Measurements from ENCODE around the gene ZNF425. TPM values are rescaled to one million over a fixed set of nuclear protein-coding genes. Genes with fewer than 3 reads are reported as not detected.

ZNF425 gene
- total RNA-seq, 4 donors from 2014 or later: 3.3 to 12.8 (median 3.7) TPM

GRCh38 chr7:149074116-149074885 is 51.8 kb downstream of the ZNF425 start:
- TF ChIP-seq POLR2A (IDR thresholded peaks at IDR 0.05): no peak
- TF ChIP-seq, protein P1, sequence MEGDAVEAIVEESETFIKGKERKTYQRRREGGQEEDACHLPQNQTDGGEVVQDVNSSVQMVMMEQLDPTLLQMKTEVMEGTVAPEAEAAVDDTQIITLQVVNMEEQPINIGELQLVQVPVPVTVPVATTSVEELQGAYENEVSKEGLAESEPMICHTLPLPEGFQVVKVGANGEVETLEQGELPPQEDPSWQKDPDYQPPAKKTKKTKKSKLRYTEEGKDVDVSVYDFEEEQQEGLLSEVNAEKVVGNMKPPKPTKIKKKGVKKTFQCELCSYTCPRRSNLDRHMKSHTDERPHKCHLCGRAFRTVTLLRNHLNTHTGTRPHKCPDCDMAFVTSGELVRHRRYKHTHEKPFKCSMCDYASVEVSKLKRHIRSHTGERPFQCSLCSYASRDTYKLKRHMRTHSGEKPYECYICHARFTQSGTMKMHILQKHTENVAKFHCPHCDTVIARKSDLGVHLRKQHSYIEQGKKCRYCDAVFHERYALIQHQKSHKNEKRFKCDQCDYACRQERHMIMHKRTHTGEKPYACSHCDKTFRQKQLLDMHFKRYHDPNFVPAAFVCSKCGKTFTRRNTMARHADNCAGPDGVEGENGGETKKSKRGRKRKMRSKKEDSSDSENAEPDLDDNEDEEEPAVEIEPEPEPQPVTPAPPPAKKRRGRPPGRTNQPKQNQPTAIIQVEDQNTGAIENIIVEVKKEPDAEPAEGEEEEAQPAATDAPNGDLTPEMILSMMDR (IDR thresholded peaks at IDR 0.05): no peak
- H3K27ac ChIP-seq: no peak overlapping the region
- intact Hi-C loops (cut with DNase I): no loop called here
- 88 to 92% methylated on average over 3 of the region's 3 CpGs for WGBS, 2 donors
- peaks cover 0 to 3% of the 10 kb centered on the region in 2 donors for H3K4me1 ChIP-seq
- H3K9me3 ChIP-seq: no peaks in the 10 kb centered on the region
- H3K4me3 ChIP-seq (replicated peaks in 1 of 3): no peak overlapping the region
- DNase-seq: no peak
- no peaks in the 10 kb centered on the region for H3K27me3 ChIP-seq
- peaks cover 19 to 24% of the 10 kb centered on the region in 2 donors for H3K36me3 ChIP-seq

DNA sequence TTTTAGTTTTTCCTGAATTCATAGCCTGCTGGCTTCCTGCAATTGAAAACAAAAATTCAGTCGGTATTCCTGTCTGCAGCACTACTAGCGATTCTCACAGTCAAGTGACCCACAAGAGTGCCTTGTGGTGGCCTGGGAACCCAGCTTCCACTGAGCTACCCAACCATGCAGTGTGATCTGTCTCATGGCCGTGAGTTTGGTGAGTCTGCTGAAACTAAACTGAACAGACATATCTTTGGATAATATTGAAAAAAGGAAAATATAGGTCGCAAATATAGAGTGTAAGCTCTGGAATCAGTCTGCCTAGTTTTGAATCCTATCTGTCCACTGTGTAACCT is 53.7 kb downstream of the ZNF425 start:
- peak; percentile 59 to 65 for DNase-seq
- H3K36me3 ChIP-seq: peaks cover 19 to 24% of the 10 kb centered on the region in 2 donors
- H3K4me1 ChIP-seq: peaks cover 0 to 3% of the 10 kb centered on the region in 2 donors
- no peaks in the 10 kb centered on the region for H3K27me3 ChIP-seq
- WGBS, 2 donors: 50 to 60% methylated on average over 4 of the region's 4 CpGs
- TF ChIP-seq POLR2A (IDR thresholded peaks at IDR 0.05): no peak
- TF ChIP-seq, protein P1 (IDR thresholded peaks at IDR 0.05): no peak
- no peaks in the 10 kb centered on the region for H3K9me3 ChIP-seq
- intact Hi-C loops (cut with DNase I): no loop called here
- no peak overlapping the region for H3K27ac ChIP-seq
- H3K4me3 ChIP-seq (replicated peaks in 1 of 3): no peak overlapping the region

DNA sequence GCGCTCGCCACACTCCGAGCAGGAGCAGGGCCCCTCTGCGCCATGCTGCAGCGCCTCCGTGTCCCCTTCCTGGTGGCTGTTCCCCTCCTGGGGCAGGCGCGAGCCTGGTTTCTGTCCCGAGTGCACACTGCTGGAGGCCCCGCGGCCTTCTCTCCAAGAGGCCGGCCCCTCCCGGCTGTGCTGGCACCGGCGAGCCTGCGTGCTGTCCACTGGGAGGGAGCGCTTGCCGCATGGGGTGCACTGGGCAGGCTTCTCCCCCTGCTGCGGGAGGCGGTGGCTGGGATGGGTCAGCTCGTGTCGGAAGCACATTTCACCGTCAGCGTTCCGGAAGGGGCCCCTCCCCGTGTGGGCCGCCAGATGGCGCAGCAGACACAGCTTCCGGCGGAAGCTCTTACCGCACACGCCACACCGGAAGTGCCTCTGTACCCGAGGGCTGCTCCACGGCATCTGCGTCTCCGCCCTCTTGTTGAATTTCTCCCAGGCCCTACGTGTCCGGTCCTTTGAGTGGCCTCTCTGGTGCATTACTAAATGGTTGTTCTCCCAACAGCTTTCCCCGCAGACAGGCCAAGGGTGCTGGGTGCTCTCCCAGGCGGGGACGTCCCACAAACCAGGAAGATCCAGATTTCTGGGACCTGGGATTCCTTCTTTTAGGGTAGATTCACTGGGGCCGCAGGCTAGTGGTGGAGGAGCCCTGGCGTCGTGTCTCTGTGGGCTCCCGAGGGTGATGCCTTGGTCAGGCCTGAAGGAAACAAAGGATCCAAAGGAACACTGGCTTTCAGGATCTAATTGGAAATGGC is 54.3 kb downstream of the ZNF425 start:
- H3K4me1 ChIP-seq: peaks cover 0 to 3% of the 10 kb centered on the region in 2 donors
- intact Hi-C loops (cut with DNase I): no loop called here
- H3K36me3 ChIP-seq: peaks cover 19 to 24% of the 10 kb centered on the region in 2 donors
- H3K4me3 ChIP-seq (replicated peaks in 1 of 3): no peak overlapping the region
- no peak for TF ChIP-seq POLR2A (IDR thresholded peaks at IDR 0.05)
- TF ChIP-seq, protein P1 (IDR thresholded peaks at IDR 0.05): peak in 1 of 6 experiments; percentile 3
- no peaks in the 10 kb centered on the region for H3K9me3 ChIP-seq
- H3K27ac ChIP-seq: no peak overlapping the region
- 75 to 89% methylated on average over 20 to 38 of the region's 46 CpGs for WGBS, 2 donors
- peak in 1 of 2 donors; percentile 9 for DNase-seq
- H3K27me3 ChIP-seq: no peaks in the 10 kb centered on the region

DNA sequence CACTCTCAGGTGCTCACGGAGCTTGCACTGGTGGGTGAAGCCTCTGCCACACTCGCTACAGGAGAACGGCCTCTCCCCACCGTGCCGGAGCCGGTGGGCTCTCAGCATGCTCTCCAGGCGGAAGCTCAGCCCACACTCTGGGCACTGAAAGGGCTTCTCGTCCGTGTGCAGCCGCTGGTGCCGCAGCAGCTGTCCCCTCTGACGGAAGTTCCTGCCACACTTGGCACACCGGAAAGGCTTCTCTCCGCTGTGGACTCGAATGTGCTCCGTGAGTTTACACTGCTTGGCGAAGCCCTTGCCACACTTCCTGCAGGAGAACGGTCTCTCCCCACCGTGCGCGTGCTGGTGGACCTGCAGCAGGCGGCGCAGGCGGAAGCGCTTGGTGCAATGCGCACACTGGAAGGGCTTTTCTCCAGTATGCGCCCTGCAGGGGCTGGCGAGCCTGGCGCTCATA is 54.9 kb downstream of the ZNF425 start:
- no peak overlapping the region for H3K4me3 ChIP-seq (replicated peaks in 1 of 3)
- intact Hi-C loops (cut with DNase I): no loop called here
- no peaks in the 10 kb centered on the region for H3K27me3 ChIP-seq
- WGBS, 2 donors: 97 to 100% methylated on average over 7 to 23 of the region's 29 CpGs
- DNase-seq: no peak
- TF ChIP-seq POLR2A (IDR thresholded peaks at IDR 0.05): no peak
- TF ChIP-seq, protein P1 (IDR thresholded peaks at IDR 0.05): no peak
- H3K4me1 ChIP-seq: peaks cover 0 to 3% of the 10 kb centered on the region in 2 donors
- H3K9me3 ChIP-seq: no peaks in the 10 kb centered on the region
- peaks cover 19 to 24% of the 10 kb centered on the region in 2 donors for H3K36me3 ChIP-seq
- H3K27ac ChIP-seq: no peak overlapping the region
